HEK293 (cell line): Measurements from ENCODE around the gene HSPA2.

Experiments
- CTCF ChIP-seq: fragments of 450-650 bp; formaldehyde crosslinking; IDR thresholded peaks from 2 replicates; pipeline ENCODE4 v1.5.1; 2016; ENCODE audit warnings: missing biosample characterization, missing genetic modification characterization
- TCF7L2 ChIP-seq: IDR thresholded peaks from 2 replicates; pipeline ENCODE4 v1.6.1; 2011; ENCODE audit warnings: low read depth, mild to moderate bottlenecking, inconsistent platforms, low read length, moderate library complexity, borderline replicate concordance
- ZEB2 ChIP-seq: fragments of 450-650 bp; formaldehyde crosslinking; IDR thresholded peaks from 2 replicates; pipeline ENCODE4 v1.5.1; 2016; ENCODE audit warnings: missing biosample characterization, missing genetic modification characterization
- ZNF26 ChIP-seq: fragments of 450-650 bp; formaldehyde crosslinking; IDR thresholded peaks from 2 replicates; pipeline ENCODE4 v1.5.1; 2016; ENCODE audit warnings: missing biosample characterization, missing genetic modification characterization
- ZNF324 ChIP-seq: fragments of 450-650 bp; formaldehyde crosslinking; IDR thresholded peaks from 2 replicates; pipeline ENCODE4 v1.5.1; 2016; ENCODE audit warnings: missing biosample characterization, missing genetic modification characterization
- ZNF362 ChIP-seq: fragments of 450-650 bp; formaldehyde crosslinking; IDR thresholded peaks from 2 replicates; pipeline ENCODE4 v1.5.1; 2016; ENCODE audit warnings: missing biosample characterization, missing genetic modification characterization
- ZNF670 ChIP-seq: fragments of 450-650 bp; formaldehyde crosslinking; IDR thresholded peaks from 2 replicates; pipeline ENCODE4 v1.5.1; 2016; ENCODE audit warnings: missing biosample characterization, missing genetic modification characterization, low read depth
- ZNF677 ChIP-seq: fragments of 450-650 bp; IDR thresholded peaks from 2 replicates; pipeline ENCODE4 v1.5.0; 2018; ENCODE audit warnings: missing biosample characterization, mild to moderate bottlenecking, missing genetic modification characterization, moderate library complexity
- ZNF776 ChIP-seq: fragments of 450-650 bp; formaldehyde crosslinking; IDR thresholded peaks from 2 replicates; pipeline ENCODE4 v1.5.0; 2017; ENCODE audit warnings: missing biosample characterization, missing genetic modification characterization, borderline replicate concordance
- TF ChIP-seq, protein P1 (sequence below): fragments of 450-650 bp; formaldehyde crosslinking; IDR thresholded peaks from 2 replicates; pipeline ENCODE4 v1.5.1; 2016; ENCODE audit warnings: missing biosample characterization, missing genetic modification characterization
- TF ChIP-seq, protein P2 (sequence below): fragments of 450-650 bp; formaldehyde crosslinking; conservative IDR thresholded peaks from 2 replicates; pipeline ENCODE4 v1.5.1; 2016; ENCODE audit warnings: low read depth, missing biosample characterization, missing genetic modification characterization

GRCh38 chr14:64516969-64517368, 23.6 kb upstream of the HSPA2 start:
- TF ChIP-seq ZNF26 (tag by site-specific recombination), result no peak
- TF ChIP-seq, protein P1, sequence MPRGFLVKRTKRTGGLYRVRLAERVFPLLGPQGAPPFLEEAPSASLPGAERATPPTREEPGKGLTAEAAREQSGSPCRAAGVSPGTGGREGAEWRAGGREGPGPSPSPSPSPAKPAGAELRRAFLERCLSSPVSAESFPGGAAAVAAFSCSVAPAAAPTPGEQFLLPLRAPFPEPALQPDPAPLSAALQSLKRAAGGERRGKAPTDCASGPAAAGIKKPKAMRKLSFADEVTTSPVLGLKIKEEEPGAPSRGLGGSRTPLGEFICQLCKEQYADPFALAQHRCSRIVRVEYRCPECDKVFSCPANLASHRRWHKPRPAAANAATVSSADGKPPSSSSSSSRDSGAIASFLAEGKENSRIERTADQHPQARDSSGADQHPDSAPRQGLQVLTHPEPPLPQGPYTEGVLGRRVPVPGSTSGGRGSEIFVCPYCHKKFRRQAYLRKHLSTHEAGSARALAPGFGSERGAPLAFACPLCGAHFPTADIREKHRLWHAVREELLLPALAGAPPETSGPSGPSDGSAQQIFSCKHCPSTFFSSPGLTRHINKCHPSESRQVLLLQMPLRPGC (tag by site-specific recombination), result no peak
- TF ChIP-seq ZNF776, result no peak
- no peak for TF ChIP-seq CTCF (tag by site-specific recombination)
- TF ChIP-seq, protein P2, sequence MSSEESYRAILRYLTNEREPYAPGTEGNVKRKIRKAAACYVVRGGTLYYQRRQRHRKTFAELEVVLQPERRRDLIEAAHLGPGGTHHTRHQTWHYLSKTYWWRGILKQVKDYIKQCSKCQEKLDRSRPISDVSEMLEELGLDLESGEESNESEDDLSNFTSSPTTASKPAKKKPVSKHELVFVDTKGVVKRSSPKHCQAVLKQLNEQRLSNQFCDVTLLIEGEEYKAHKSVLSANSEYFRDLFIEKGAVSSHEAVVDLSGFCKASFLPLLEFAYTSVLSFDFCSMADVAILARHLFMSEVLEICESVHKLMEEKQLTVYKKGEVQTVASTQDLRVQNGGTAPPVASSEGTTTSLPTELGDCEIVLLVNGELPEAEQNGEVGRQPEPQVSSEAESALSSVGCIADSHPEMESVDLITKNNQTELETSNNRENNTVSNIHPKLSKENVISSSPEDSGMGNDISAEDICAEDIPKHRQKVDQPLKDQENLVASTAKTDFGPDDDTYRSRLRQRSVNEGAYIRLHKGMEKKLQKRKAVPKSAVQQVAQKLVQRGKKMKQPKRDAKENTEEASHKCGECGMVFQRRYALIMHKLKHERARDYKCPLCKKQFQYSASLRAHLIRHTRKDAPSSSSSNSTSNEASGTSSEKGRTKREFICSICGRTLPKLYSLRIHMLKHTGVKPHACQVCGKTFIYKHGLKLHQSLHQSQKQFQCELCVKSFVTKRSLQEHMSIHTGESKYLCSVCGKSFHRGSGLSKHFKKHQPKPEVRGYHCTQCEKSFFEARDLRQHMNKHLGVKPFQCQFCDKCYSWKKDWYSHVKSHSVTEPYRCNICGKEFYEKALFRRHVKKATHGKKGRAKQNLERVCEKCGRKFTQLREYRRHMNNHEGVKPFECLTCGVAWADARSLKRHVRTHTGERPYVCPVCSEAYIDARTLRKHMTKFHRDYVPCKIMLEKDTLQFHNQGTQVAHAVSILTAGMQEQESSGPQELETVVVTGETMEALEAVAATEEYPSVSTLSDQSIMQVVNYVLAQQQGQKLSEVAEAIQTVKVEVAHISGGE (tag by site-specific recombination), result no peak
- no peak for TF ChIP-seq ZNF324
- TF ChIP-seq ZNF677 (tag by site-specific recombination), result no peak
- TF ChIP-seq ZNF362 (tag by site-specific recombination), result no peak
- no peak for TF ChIP-seq ZNF670 (tag by site-specific recombination)
- TF ChIP-seq ZEB2, result no peak
- no peak for TF ChIP-seq TCF7L2
